GM18526 (cell line): ENCODE measurements around the gene ARFGAP3.

Experiments used
- POLR2A ChIP-seq: IDR thresholded peaks from 3 replicates; pipeline ENCODE4 v1.6.1; 2011; ENCODE audit not compliant: insufficient read length; ENCODE audit errors: extremely low read depth

ARFGAP3 gene

GRCh38 chr22:42856865-42857704, at the start of gene ARFGAP3:
TSS of gene ARFGAP3 (minus strand) at chr22:42857273. CDS start at chr22:42857182, 91 bp downstream.
- peak; percentile 77 for TF ChIP-seq POLR2A

DNA sequence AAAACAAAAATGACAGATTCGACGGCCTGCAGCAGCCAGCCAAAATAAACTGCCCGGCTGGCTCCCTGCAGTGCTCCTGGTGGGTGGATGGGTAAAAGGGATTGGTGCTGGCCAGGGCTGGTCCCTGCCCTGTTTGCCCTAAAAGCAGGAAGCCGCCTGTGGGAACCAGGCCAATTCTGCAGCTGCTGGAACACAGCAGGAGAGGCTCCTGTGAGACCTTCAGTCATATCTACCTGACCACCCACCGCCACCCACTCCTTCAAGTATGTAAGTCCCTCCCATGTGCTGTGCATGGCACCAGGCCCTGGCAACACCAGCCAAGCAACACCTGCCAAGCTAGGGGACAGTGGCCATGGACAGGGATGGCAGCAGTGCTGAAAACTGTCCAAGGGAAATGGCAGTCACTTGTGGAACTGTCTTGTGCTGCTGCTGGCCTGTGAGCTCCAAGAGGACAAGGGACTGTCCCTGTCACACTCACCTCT, 48.7 kb upstream of the ARFGAP3 start:
- no peak for TF ChIP-seq POLR2A

DNA sequence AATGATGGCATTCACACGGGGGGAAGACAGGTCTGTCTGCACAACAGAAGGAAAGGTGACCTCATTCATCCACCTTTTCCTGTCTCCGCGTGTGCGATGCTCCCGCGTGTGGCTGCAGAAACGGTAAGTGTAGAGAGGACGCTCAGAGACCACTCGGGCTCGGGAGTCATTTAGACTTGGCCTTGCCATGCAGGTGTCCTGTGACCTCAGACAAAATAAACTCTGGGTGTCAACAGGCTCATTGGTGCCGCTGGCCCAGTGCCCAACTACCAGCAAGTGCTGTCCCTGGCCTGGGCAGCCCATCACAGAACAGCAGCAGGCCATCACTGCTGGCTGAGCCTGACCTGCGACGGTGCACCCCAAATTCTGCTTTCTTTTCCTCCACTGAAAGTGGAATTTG, 48.1 kb upstream of the ARFGAP3 start:
- no peak for TF ChIP-seq POLR2A

- TF ChIP-seq POLR2A: no peak
Observed at GRCh38 chr22:42904050-42904449, 47.0 kb upstream of the ARFGAP3 start.

DNA sequence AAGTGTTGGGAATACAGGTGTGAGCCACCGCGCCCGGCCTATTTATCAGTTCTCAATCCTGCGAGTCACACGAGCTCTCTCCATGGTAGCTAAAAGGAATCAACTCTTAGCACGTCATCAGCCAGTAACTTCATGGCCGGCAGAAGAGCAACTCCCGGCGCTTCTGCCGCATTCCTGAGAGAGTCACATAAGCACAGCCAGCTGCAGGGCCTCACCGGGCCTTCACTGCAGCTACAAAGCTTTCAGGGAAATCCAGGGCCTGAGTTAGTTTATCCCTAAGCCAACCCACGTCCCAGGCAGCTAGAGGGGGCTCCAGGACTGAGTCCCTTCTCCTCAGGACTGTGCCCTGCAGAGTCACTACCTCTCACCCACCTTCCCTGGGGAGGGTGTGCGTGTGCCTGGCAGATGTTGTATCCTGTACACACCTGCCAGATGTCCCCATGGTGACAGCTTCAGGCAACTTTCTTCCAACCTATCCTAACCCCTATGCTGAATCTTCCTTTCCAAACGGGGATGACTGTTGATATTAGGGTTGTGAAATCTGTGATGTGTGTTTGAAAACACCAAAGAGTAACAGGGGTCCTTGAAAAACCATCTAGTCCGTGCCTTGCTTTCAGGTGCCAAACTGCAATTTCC, 45.9 kb upstream of the ARFGAP3 start:
- no peak for TF ChIP-seq POLR2A

- no peak for TF ChIP-seq POLR2A
Observed at GRCh38 chr22:42901790-42902508, 44.9 kb upstream of the ARFGAP3 start.

- no peak for TF ChIP-seq POLR2A
Observed at GRCh38 chr22:42897960-42898359, 40.9 kb upstream of the ARFGAP3 start.

DNA sequence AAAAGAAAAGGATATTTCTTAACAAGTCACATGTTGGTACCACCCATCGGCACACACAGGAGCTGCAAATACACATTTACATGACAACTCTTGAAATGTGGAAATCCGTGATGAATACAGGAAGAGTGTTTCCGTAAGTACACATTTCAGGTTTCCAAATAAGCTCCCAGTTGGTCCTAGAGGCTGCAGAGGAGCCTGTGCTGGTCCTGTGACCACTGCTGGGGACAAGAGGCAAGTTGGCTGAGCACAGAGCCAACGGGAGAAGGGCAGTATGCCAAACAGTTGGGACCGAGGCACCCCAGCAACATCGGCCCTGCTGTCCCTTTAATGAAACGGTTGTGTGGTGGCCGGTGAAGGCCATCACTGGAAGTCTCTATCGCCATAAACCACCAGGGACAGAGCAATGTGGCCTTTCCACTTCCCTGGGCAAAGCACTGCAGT, 38.5 kb upstream of the ARFGAP3 start:
- no peak for TF ChIP-seq POLR2A

GRCh38 chr22:42895087-42895486, 38.0 kb upstream of the ARFGAP3 start:
- TF ChIP-seq POLR2A: no peak

DNA sequence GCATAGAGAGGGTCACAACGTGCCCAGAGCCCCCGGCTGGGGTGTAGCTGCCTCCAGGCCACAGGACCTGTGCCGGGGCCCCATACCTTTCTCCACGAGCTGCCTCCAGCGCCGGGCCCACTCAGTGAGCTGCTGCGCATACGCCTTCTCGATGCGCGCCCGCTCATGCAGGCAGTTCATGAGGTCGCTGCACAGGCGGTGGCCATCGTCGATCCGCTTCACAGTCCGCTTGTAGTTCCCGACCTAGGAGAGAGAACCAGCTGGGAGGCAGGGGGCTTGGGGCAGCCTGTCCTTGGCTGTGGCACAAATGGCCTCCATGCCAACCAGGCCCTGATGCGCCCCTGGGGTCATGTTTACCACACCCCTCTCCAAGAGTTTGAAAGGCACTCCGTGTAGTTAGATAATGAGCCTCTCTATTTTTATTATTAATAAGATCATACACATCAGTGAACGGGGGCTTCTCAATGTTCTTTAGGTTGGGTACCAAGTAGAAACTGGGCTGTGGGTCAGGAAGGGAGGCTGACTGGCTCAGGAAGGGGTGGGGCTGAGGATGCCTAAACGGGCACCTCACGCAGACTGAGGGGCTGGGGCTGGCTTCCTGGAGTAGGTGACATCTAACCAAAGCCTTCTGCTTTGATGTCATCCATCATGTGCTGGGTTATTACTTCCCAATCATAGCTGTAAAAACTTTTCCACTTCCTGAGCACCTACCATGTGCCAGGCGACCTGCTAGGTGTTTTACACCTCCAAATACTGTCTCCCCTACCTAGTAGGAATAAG, 36.5 kb upstream of the ARFGAP3 start:
- no peak for TF ChIP-seq POLR2A

DNA sequence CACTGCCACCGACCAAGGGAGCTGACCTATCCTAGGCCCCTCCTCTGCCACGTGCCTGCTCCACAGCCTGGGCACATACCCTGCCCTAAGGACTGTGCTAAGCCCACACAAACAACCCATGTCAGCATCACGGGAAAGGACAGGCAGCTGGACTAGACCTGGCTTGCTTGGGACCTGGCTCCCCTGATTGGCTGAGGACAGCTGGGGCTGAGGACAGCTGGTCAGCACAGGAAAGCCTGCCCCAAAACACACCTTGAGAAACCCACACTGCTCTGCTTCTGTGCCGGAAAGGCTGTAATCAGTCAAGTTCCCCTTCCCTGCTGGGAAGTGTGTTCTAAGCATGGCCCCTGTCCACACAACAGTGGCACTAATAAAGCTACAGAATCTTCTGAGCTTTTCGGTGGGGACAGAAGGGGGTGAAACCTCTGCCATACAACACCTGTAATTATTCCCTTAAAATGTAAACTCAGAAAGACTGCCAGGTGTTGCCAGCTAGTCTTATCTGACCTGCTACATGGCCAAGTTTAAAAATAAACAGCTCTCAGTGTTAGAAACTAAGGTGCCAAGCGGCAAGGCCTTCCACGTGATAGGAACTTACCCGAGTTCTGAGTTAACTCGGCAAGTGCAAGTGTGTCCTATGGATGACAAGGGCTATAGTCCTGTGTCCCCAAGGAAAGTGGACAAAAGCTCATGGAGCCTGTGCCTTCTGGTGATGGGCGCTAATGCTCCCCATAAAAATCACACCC, 35.7 kb upstream of the ARFGAP3 start:
- TF ChIP-seq POLR2A: no peak

GRCh38 chr22:42892156-42892555, 35.1 kb upstream of the ARFGAP3 start:
- TF ChIP-seq POLR2A: no peak

DNA sequence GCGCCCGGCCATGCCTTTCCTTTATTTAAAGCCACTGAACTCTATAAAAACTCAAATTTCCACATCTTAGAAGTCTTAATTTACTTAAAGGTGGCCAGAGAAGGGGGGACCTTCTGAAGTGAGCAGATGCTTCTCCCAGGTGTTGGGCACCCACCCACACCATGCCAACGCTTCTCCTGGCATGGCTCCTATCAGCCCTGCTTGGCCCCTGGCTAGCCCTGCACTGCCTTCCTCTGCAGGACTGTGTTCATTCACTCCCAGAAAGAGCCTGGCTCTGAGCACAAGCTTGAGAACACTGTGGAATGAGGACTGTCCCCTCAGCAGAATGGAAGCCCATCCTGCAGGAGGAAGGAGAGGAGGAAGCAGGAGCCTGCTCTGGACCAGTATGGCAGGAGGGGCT, 34.6 kb upstream of the ARFGAP3 start:
- no peak for TF ChIP-seq POLR2A

- no peak for TF ChIP-seq POLR2A
Observed at GRCh38 chr22:42891008-42891407, 33.9 kb upstream of the ARFGAP3 start.
